ENCODE measurements around the gene ALG12.

The ALG12 gene

DNA sequence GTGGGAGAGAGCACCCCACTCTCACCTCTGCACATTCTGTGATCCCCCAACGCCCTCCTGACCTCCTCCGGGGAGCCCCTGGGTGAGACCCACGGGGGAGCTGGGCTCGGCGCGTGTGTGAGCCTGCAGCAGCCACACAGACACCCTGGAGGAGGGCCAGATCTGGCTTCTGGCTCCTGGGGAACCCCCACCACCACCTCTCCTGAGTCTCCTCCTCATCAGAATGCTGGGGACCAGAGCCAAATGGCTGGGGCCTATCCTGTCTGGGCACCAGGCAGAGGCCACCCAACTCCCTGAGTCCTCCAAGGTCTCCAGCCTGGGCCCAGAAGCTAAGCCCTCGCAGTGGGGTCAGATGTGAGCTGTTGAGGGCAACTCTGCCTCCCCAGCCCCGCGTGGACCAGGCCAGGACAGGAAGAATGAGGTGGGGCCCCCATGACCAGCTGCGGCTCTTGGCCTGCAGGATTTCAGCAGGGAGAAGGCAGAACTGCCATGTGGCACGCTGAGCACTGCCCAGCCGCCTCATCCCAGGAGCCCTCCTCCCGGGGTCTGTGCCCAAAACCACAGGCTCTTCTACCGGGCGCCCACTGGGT, 36.8 kb upstream of the ALG12 start:
- Histone ChIP-seq H3K36me3 (ENCODE audit: control insufficient read depth, insufficient read depth, low read length) (no peaks in the 10 kb centered on the region), H3K18ac (ENCODE audit: low read length) (no peak overlapping the region), H3K56ac (ENCODE audit: low read length) (no peak overlapping the region), H3K27me3 (ENCODE audit: insufficient read depth, low read length, poor library complexity) (no peaks in the 10 kb centered on the region), H3K27ac (ENCODE audit: low read depth, low read length) (no peak overlapping the region), H3K23ac (ENCODE audit: low read length) (no peak overlapping the region), H2AK5ac (ENCODE audit: low read length) (no peak overlapping the region), H3K9ac (ENCODE audit: low read length) (no peak overlapping the region), H4K5ac (ENCODE audit: low read length) (no peak overlapping the region), H2BK5ac (ENCODE audit: low read length) (no peak overlapping the region), H3K4me1 (ENCODE audit: control insufficient read depth, low read depth, low read length) (no peaks in the 10 kb centered on the region), H2BK120ac (ENCODE audit: low read depth, low read length) (no peak overlapping the region), H3K4me2 (ENCODE audit: low read length) (no peak overlapping the region), H2BK15ac (replicated peaks; ENCODE audit: low read depth) (no peak overlapping the region), H4K8ac (ENCODE audit: low read depth, low read length) (no peak overlapping the region), H3K79me2 (ENCODE audit: control insufficient read depth, insufficient read depth, low read length) (no peaks in the 10 kb centered on the region), H3K4ac (ENCODE audit: low read depth, low read length) (no peak overlapping the region), H3K79me1 (ENCODE audit: low read length) (no peaks in the 10 kb centered on the region), H3K4me3 (ENCODE audit: low read length) (no peak overlapping the region)
- no peak for DNase-seq
- WGBS (ENCODE audit: extremely low coverage, insufficient coverage, low lambda C conversion rate): no CpG with 5 or more reads among the region's 15 CpGs

DNA sequence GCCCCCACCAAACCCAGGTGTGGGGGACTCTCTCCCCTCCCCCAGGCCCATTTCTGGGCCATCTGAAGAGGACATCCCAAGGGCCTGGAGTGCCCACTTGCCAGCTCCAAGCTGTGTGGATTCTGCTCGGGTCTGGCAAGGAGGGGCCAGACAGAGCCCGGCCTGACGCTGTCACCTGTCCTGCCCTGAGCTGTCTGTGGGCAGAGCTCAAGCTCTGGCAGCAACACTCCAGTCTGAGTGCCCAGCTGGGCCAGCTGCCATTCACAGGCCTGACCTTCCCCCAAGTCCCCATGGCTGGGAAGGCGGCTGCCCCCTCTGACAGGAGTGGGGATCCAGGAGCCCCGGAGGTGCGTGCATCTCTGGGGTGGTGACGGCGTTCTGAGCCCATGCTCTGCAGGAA, 36.1 kb upstream of the ALG12 start:
- no CpG with 5 or more reads among the region's 8 CpGs for WGBS (ENCODE audit: extremely low coverage, insufficient coverage, low lambda C conversion rate)
- no peak for DNase-seq
- H2BK120ac ChIP-seq (ENCODE audit: low read depth, low read length): no peak overlapping the region

DNA sequence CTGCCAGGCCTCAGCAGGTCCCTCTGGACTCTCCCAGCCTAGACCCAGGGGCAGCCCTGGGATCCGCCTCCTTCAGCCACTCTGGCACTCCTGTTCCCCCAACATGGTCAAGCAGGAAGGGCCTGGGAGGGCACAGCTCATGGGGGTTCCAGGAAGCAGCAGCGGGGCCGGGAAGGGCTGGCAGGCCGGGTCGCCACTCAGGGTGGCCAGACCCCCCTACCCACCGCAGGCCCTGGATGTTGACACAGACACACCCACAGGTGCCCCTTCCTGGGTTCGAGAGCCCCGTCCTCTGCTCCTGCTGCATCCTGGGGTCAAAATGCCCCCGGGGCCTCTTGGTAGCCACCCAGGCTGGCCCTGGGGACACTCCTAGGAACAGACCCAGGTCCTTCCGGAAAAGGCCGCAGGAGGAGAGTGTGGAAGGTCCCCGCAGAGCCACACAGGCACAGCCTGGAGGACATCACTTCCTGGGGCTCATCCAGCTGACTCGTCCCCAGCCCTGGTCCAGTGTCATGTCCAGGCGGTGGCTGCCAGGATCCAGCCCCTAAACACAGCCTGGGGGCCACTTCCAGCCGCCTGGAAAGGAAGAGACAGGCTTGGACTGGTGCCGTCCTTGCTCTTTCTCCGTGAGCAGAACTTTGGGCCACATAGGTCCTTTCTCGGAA, 35.6 kb upstream of the ALG12 start:
- Histone ChIP-seq H3K27ac (ENCODE audit: low read depth, low read length) (no peak overlapping the region), H3K4me3 (ENCODE audit: low read length) (no peak overlapping the region), H3K4ac (ENCODE audit: low read depth, low read length) (no peak overlapping the region), H3K4me1 (ENCODE audit: control insufficient read depth, low read depth, low read length) (no peaks in the 10 kb centered on the region), H3K18ac (ENCODE audit: low read length) (no peak overlapping the region), H3K79me2 (ENCODE audit: control insufficient read depth, insufficient read depth, low read length) (no peaks in the 10 kb centered on the region), H3K4me2 (ENCODE audit: low read length) (no peak overlapping the region), H4K8ac (ENCODE audit: low read depth, low read length) (no peak overlapping the region), H3K36me3 (ENCODE audit: control insufficient read depth, insufficient read depth, low read length) (no peaks in the 10 kb centered on the region), H3K56ac (ENCODE audit: low read length) (no peak overlapping the region), H3K23ac (ENCODE audit: low read length) (no peak overlapping the region), H2BK120ac (ENCODE audit: low read depth, low read length) (no peak overlapping the region), H2BK5ac (ENCODE audit: low read length) (no peak overlapping the region), H3K79me1 (ENCODE audit: low read length) (no peaks in the 10 kb centered on the region), H2AK5ac (ENCODE audit: low read length) (no peak overlapping the region), H4K5ac (ENCODE audit: low read length) (no peak overlapping the region), H3K9ac (ENCODE audit: low read length) (no peak overlapping the region), H3K27me3 (ENCODE audit: insufficient read depth, low read length, poor library complexity) (no peaks in the 10 kb centered on the region), H2BK15ac (replicated peaks; ENCODE audit: low read depth) (no peak overlapping the region)
- DNase-seq: no peak
- WGBS (ENCODE audit: extremely low coverage, insufficient coverage, low lambda C conversion rate): no CpG with 5 or more reads among the region's 18 CpGs

More for the DNA sequence above, 36.1 kb upstream of the ALG12 start:
- no peak overlapping the region for H4K8ac ChIP-seq (ENCODE audit: low read depth, low read length)
- H2AK5ac ChIP-seq (ENCODE audit: low read length): no peak overlapping the region
- no peak overlapping the region for H3K4me2 ChIP-seq (ENCODE audit: low read length)
- H3K79me2 ChIP-seq (ENCODE audit: control insufficient read depth, insufficient read depth, low read length): no peaks in the 10 kb centered on the region
- H3K23ac ChIP-seq (ENCODE audit: low read length): no peak overlapping the region
- no peak overlapping the region for H3K18ac ChIP-seq (ENCODE audit: low read length)
- no peak overlapping the region for H3K9ac ChIP-seq (ENCODE audit: low read length)
- no peak overlapping the region for H2BK15ac ChIP-seq (replicated peaks; ENCODE audit: low read depth)
- H3K4me3 ChIP-seq (ENCODE audit: low read length): no peak overlapping the region
- no peak overlapping the region for H2BK5ac ChIP-seq (ENCODE audit: low read length)
- H3K27ac ChIP-seq (ENCODE audit: low read depth, low read length): no peak overlapping the region
- H3K79me1 ChIP-seq (ENCODE audit: low read length): no peaks in the 10 kb centered on the region
- H3K36me3 ChIP-seq (ENCODE audit: control insufficient read depth, insufficient read depth, low read length): no peaks in the 10 kb centered on the region
- no peaks in the 10 kb centered on the region for H3K4me1 ChIP-seq (ENCODE audit: control insufficient read depth, low read depth, low read length)
- no peak overlapping the region for H4K5ac ChIP-seq (ENCODE audit: low read length)
- H3K27me3 ChIP-seq (ENCODE audit: insufficient read depth, low read length, poor library complexity): no peaks in the 10 kb centered on the region
- H3K4ac ChIP-seq (ENCODE audit: low read depth, low read length): no peak overlapping the region
- no peak overlapping the region for H3K56ac ChIP-seq (ENCODE audit: low read length)

- Histone ChIP-seq H2AK5ac (ENCODE audit: low read length) (no peak overlapping the region), H3K4me2 (ENCODE audit: low read length) (no peak overlapping the region), H2BK15ac (replicated peaks; ENCODE audit: low read depth) (no peak overlapping the region), H3K23ac (ENCODE audit: low read length) (no peak overlapping the region), H3K36me3 (ENCODE audit: control insufficient read depth, insufficient read depth, low read length) (no peaks in the 10 kb centered on the region), H3K4me3 (ENCODE audit: low read length) (no peak overlapping the region), H3K27me3 (ENCODE audit: insufficient read depth, low read length, poor library complexity) (no peaks in the 10 kb centered on the region), H2BK5ac (ENCODE audit: low read length) (no peak overlapping the region), H2BK120ac (ENCODE audit: low read depth, low read length) (no peak overlapping the region), H4K5ac (ENCODE audit: low read length) (no peak overlapping the region), H3K79me2 (ENCODE audit: control insufficient read depth, insufficient read depth, low read length) (no peaks in the 10 kb centered on the region), H3K4ac (ENCODE audit: low read depth, low read length) (no peak overlapping the region), H3K79me1 (ENCODE audit: low read length) (no peaks in the 10 kb centered on the region), H4K8ac (ENCODE audit: low read depth, low read length) (no peak overlapping the region), H3K4me1 (ENCODE audit: control insufficient read depth, low read depth, low read length) (no peaks in the 10 kb centered on the region), H3K9ac (ENCODE audit: low read length) (no peak overlapping the region), H3K18ac (ENCODE audit: low read length) (no peak overlapping the region), H3K56ac (ENCODE audit: low read length) (no peak overlapping the region), H3K27ac (ENCODE audit: low read depth, low read length) (no peak overlapping the region)
- no CpG with 5 or more reads among the region's 20 CpGs for WGBS (ENCODE audit: extremely low coverage, insufficient coverage, low lambda C conversion rate)
- no peak for DNase-seq
These were observed 34.9 kb upstream of the ALG12 start for GRCh38 chr22:49953027-49953679.

- WGBS (ENCODE audit: extremely low coverage, insufficient coverage, low lambda C conversion rate): no CpG with 5 or more reads among the region's 24 CpGs
- Histone ChIP-seq H3K4ac (ENCODE audit: low read depth, low read length) (peak overlapping the region; percentile 28), H2BK5ac (ENCODE audit: low read length) (peak overlapping the region; percentile 23), H2BK15ac (replicated peaks; ENCODE audit: low read depth) (no peak overlapping the region), H3K4me2 (ENCODE audit: low read length) (no peak overlapping the region), H3K23ac (ENCODE audit: low read length) (no peak overlapping the region), H3K27me3 (ENCODE audit: insufficient read depth, low read length, poor library complexity) (no peaks in the 10 kb centered on the region), H3K56ac (ENCODE audit: low read length) (peak overlapping the region; percentile 46), H3K79me1 (ENCODE audit: low read length) (no peaks in the 10 kb centered on the region), H2AK5ac (ENCODE audit: low read length) (no peak overlapping the region), H3K9ac (ENCODE audit: low read length) (no peak overlapping the region), H3K18ac (ENCODE audit: low read length) (no peak overlapping the region), H3K4me1 (ENCODE audit: control insufficient read depth, low read depth, low read length) (no peaks in the 10 kb centered on the region), H3K27ac (ENCODE audit: low read depth, low read length) (no peak overlapping the region), H3K79me2 (ENCODE audit: control insufficient read depth, insufficient read depth, low read length) (no peaks in the 10 kb centered on the region), H3K36me3 (ENCODE audit: control insufficient read depth, insufficient read depth, low read length) (no peaks in the 10 kb centered on the region), H4K8ac (ENCODE audit: low read depth, low read length) (no peak overlapping the region), H2BK120ac (ENCODE audit: low read depth, low read length) (no peak overlapping the region), H4K5ac (ENCODE audit: low read length) (no peak overlapping the region), H3K4me3 (ENCODE audit: low read length) (no peak overlapping the region)
- DNase-seq: peak; percentile 90
These were observed 34.0 kb upstream of the ALG12 start for GRCh38 chr22:49951986-49952896.
